GM18870 (cell line): Measurements from ENCODE around the gene NPPA.
"Not testable (repeated sequence)": the region's sequence is repeated elsewhere in the genome, so short reads cannot be mapped to it uniquely, and the experiment has no call there.

Experiments
- ATAC-seq: cut with Tn5 transposase; IDR thresholded peaks from one replicate; pipeline ENCODE4 v1.9.1; 2021; ENCODE audit warnings: moderate library complexity; ENCODE audit not compliant: unreplicated experiment

NPPA gene

GRCh38 chr1:11822091-11822490, 25.5 kb downstream of the NPPA start:
- no peak for ATAC-seq

- ATAC-seq: no peak
Observed at GRCh38 chr1:11817192-11817591, 30.4 kb downstream of the NPPA start.

GRCh38 chr1:11813021-11813420, 34.6 kb downstream of the NPPA start:
- no peak for ATAC-seq

- no peak for ATAC-seq
Observed at GRCh38 chr1:11807133-11807532, 40.5 kb downstream of the NPPA start.

GRCh38 chr1:11806307-11806936, 41.2 kb downstream of the NPPA start:
- ATAC-seq: peak; percentile 11

GRCh38 chr1:11805422-11806306, 41.9 kb downstream of the NPPA start, which contains the start of the genes CLCN6 and MTHFR:
Gene CLCN6 (plus strand): TSS chr1:11806191. CDS start chr1:11806263, 72 bp downstream.
Gene MTHFR (minus strand): TSS chr1:11805964. CDS start chr1:11803116, 2,848 bp downstream.
- peak; percentile 77 for ATAC-seq

GRCh38 chr1:11804666-11805421, 42.7 kb downstream of the NPPA start:
- ATAC-seq: no peak

GRCh38 chr1:11803924-11804665, 43.5 kb downstream of the NPPA start:
- ATAC-seq: not testable (repeated sequence)

GRCh38 chr1:11802973-11803885, 44.4 kb downstream of the NPPA start:
- ATAC-seq: no peak

GRCh38 chr1:11802616-11802972, 45.0 kb downstream of the NPPA start:
- no peak for ATAC-seq

GRCh38 chr1:11800756-11801433, 46.7 kb downstream of the NPPA start:
- ATAC-seq: no peak

- ATAC-seq: no peak
Observed at GRCh38 chr1:11800391-11800755, 47.2 kb downstream of the NPPA start.

GRCh38 chr1:11799896-11800295, 47.7 kb downstream of the NPPA start:
- no peak for ATAC-seq

- no peak for ATAC-seq
Observed at GRCh38 chr1:11799099-11799498, 48.5 kb downstream of the NPPA start.

GRCh38 chr1:11797525-11798216, 49.9 kb downstream of the NPPA start:
- no peak for ATAC-seq

- no peak for ATAC-seq
Observed at GRCh38 chr1:11796036-11796828, 51.4 kb downstream of the NPPA start.
